HEK293 (cell line): ENCODE results near the gene EEF2K.

Experiments used
- BCL6B ChIP-seq: fragments of 450-650 bp; formaldehyde crosslinking; IDR thresholded peaks from 2 replicates; pipeline ENCODE4 v1.5.1; 2017; ENCODE audit warnings: missing biosample characterization, missing genetic modification characterization
- GLIS1 ChIP-seq: fragments of 450-650 bp; formaldehyde crosslinking; IDR thresholded peaks from 2 replicates; pipeline ENCODE4 v1.5.1; 2016; ENCODE audit warnings: missing biosample characterization, missing genetic modification characterization
- GLIS2 ChIP-seq: fragments of 450-650 bp; formaldehyde crosslinking; IDR thresholded peaks from 2 replicates; pipeline ENCODE4 v1.5.1; 2016; ENCODE audit warnings: missing biosample characterization, missing genetic modification characterization
- KLF10 ChIP-seq: fragments of 450-650 bp; IDR thresholded peaks from 2 replicates; pipeline ENCODE4 v1.5.1; 2018; ENCODE audit warnings: missing biosample characterization, mild to moderate bottlenecking, missing genetic modification characterization
- KLF17 ChIP-seq: fragments of 450-650 bp; formaldehyde crosslinking; IDR thresholded peaks from 2 replicates; pipeline ENCODE4 v1.5.1; 2016; ENCODE audit warnings: missing biosample characterization, missing genetic modification characterization
- KLF8 ChIP-seq: fragments of 450-650 bp; formaldehyde crosslinking; IDR thresholded peaks from 2 replicates; pipeline ENCODE4 v1.5.1; 2016; ENCODE audit warnings: missing biosample characterization, missing genetic modification characterization
- MYNN ChIP-seq: fragments of 450-650 bp; formaldehyde crosslinking; IDR thresholded peaks from 2 replicates; pipeline ENCODE4 v1.5.1; 2016; ENCODE audit warnings: missing biosample characterization, missing genetic modification characterization, borderline replicate concordance
- OSR2 ChIP-seq: fragments of 450-650 bp; formaldehyde crosslinking; IDR thresholded peaks from 2 replicates; pipeline ENCODE4 v1.5.1; 2016; ENCODE audit warnings: missing biosample characterization, missing genetic modification characterization
- SP2 ChIP-seq: fragments of 450-650 bp; formaldehyde crosslinking; IDR thresholded peaks from 2 replicates; pipeline ENCODE4 v1.5.1; 2016; ENCODE audit warnings: missing biosample characterization, missing genetic modification characterization
- SP7 ChIP-seq: fragments of 450-650 bp; formaldehyde crosslinking; IDR thresholded peaks from 2 replicates; pipeline ENCODE4 v1.5.1; 2016; ENCODE audit warnings: missing biosample characterization, missing genetic modification characterization
- YY2 ChIP-seq: fragments of 450-650 bp; formaldehyde crosslinking; IDR thresholded peaks from 2 replicates; pipeline ENCODE4 v1.5.1; 2016; ENCODE audit warnings: missing biosample characterization, missing genetic modification characterization
- ZBTB7A ChIP-seq: fragments of 450-650 bp; formaldehyde crosslinking; IDR thresholded peaks from 2 replicates; pipeline ENCODE4 v1.5.1; 2016; ENCODE audit warnings: low read depth, missing biosample characterization, missing genetic modification characterization
- ZNF10 ChIP-seq: fragments of 450-650 bp; formaldehyde crosslinking; IDR thresholded peaks from 2 replicates; pipeline ENCODE4 v1.5.1; 2017; ENCODE audit warnings: missing biosample characterization, missing genetic modification characterization
- ZNF132 ChIP-seq: fragments of 450-650 bp; formaldehyde crosslinking; IDR thresholded peaks from 2 replicates; pipeline ENCODE4 v1.5.1; 2017; ENCODE audit warnings: missing biosample characterization, missing genetic modification characterization, borderline replicate concordance
- ZNF169 ChIP-seq: fragments of 450-650 bp; formaldehyde crosslinking; IDR thresholded peaks from 2 replicates; pipeline ENCODE4 v1.5.1; 2016; ENCODE audit warnings: missing biosample characterization, missing genetic modification characterization
- ZNF184 ChIP-seq: fragments of 450-650 bp; IDR thresholded peaks from 2 replicates; pipeline ENCODE4 v1.5.1; 2018; ENCODE audit warnings: missing biosample characterization, mild to moderate bottlenecking, missing genetic modification characterization
- ZNF2 ChIP-seq: fragments of 450-650 bp; formaldehyde crosslinking; IDR thresholded peaks from 2 replicates; pipeline ENCODE4 v1.5.1; 2016; ENCODE audit warnings: missing biosample characterization, missing genetic modification characterization
- ZNF248 ChIP-seq: fragments of 450-650 bp; formaldehyde crosslinking; IDR thresholded peaks from 2 replicates; pipeline ENCODE4 v1.5.1; 2017; ENCODE audit warnings: missing biosample characterization, missing genetic modification characterization
- ZNF341 ChIP-seq: fragments of 450-650 bp; formaldehyde crosslinking; IDR thresholded peaks from 2 replicates; pipeline ENCODE4; 2016; ENCODE audit warnings: low read depth, missing biosample characterization, missing genetic modification characterization
- ZNF391 ChIP-seq: fragments of 450-650 bp; formaldehyde crosslinking; IDR thresholded peaks from 2 replicates; pipeline ENCODE4 v1.5.1; 2016; ENCODE audit warnings: low read depth, missing biosample characterization, missing genetic modification characterization, borderline replicate concordance
- ZNF398 ChIP-seq: fragments of 450-650 bp; formaldehyde crosslinking; IDR thresholded peaks from 2 replicates; pipeline ENCODE4 v1.5.1; 2017; ENCODE audit warnings: missing biosample characterization, missing genetic modification characterization
- ZNF473 ChIP-seq: fragments of 450-650 bp; formaldehyde crosslinking; IDR thresholded peaks from 2 replicates; pipeline ENCODE4 v1.5.1; 2017; ENCODE audit warnings: missing biosample characterization, missing genetic modification characterization
- ZNF501 ChIP-seq: fragments of 450-650 bp; formaldehyde crosslinking; IDR thresholded peaks from 2 replicates; pipeline ENCODE4 v1.5.1; 2016; ENCODE audit warnings: missing biosample characterization, missing genetic modification characterization
- ZNF544 ChIP-seq: fragments of 450-650 bp; formaldehyde crosslinking; IDR thresholded peaks from 2 replicates; pipeline ENCODE4 v1.5.0; 2017; ENCODE audit warnings: missing biosample characterization, missing genetic modification characterization
- ZNF560 ChIP-seq: fragments of 450-650 bp; formaldehyde crosslinking; IDR thresholded peaks from 2 replicates; pipeline ENCODE4 v1.5.1; 2017; ENCODE audit warnings: missing biosample characterization, missing genetic modification characterization, borderline replicate concordance
- ZNF600 ChIP-seq: fragments of 450-650 bp; formaldehyde crosslinking; IDR thresholded peaks from 2 replicates; pipeline ENCODE4 v1.5.1; 2016; ENCODE audit warnings: missing biosample characterization, missing genetic modification characterization
- ZNF621 ChIP-seq: fragments of 450-650 bp; formaldehyde crosslinking; IDR thresholded peaks from 2 replicates; pipeline ENCODE4 v1.5.1; 2017; ENCODE audit warnings: missing biosample characterization, missing genetic modification characterization
- ZNF623 ChIP-seq: fragments of 450-650 bp; formaldehyde crosslinking; IDR thresholded peaks from 2 replicates; pipeline ENCODE4 v1.5.1; 2016; ENCODE audit warnings: missing biosample characterization, missing genetic modification characterization
- ZNF645 ChIP-seq: fragments of 450-650 bp; formaldehyde crosslinking; IDR thresholded peaks from 2 replicates; pipeline ENCODE4; 2016; ENCODE audit warnings: missing biosample characterization, missing genetic modification characterization
- ZNF654 ChIP-seq: fragments of 450-650 bp; formaldehyde crosslinking; IDR thresholded peaks from 2 replicates; pipeline ENCODE4 v1.5.1; 2016; ENCODE audit warnings: low read depth, missing biosample characterization, missing genetic modification characterization
- ZNF660 ChIP-seq: fragments of 450-650 bp; IDR thresholded peaks from 2 replicates; pipeline ENCODE4 v1.5.1; 2018; ENCODE audit warnings: missing biosample characterization, mild to moderate bottlenecking, missing genetic modification characterization
- ZNF692 ChIP-seq: fragments of 450-650 bp; formaldehyde crosslinking; IDR thresholded peaks from 2 replicates; pipeline ENCODE4 v1.5.1; 2016; ENCODE audit warnings: missing biosample characterization, missing genetic modification characterization
- ZNF785 ChIP-seq: fragments of 450-650 bp; formaldehyde crosslinking; IDR thresholded peaks from 2 replicates; pipeline ENCODE4 v1.5.1; 2016; ENCODE audit warnings: missing biosample characterization, missing genetic modification characterization
- ZNF792 ChIP-seq: fragments of 450-650 bp; formaldehyde crosslinking; IDR thresholded peaks from 2 replicates; pipeline ENCODE4 v1.5.1; 2016; ENCODE audit warnings: missing biosample characterization, missing genetic modification characterization
- ZNF837 ChIP-seq: fragments of 450-650 bp; formaldehyde crosslinking; IDR thresholded peaks from 2 replicates; pipeline ENCODE4 v1.5.1; 2016; ENCODE audit warnings: missing biosample characterization, missing genetic modification characterization
- ZSCAN30 ChIP-seq: fragments of 450-650 bp; IDR thresholded peaks from 2 replicates; pipeline ENCODE4 v1.5.1; 2018; ENCODE audit warnings: missing biosample characterization, mild to moderate bottlenecking, missing genetic modification characterization, moderate library complexity

EEF2K gene

GRCh38 chr16:22190081-22190775, 15.8 kb upstream of the EEF2K start (continued):
- TF ChIP-seq KLF10 (tag by site-specific recombination), result peak; percentile 99
- TF ChIP-seq ZNF169, result 0 out of 2 replicates have a peak, but pooled peaks have one; percentile 37
- peak; percentile 71; the same call in 1 of the 2 replicates for TF ChIP-seq ZNF785 (tag by site-specific recombination)
- peak; percentile 69; the same call in 1 of the 2 replicates for TF ChIP-seq ZNF600
- peak; percentile 65 for TF ChIP-seq SP2 (tag by site-specific recombination)
- no peak for TF ChIP-seq ZNF621 (tag by site-specific recombination)
- TF ChIP-seq ZNF645 (tag by site-specific recombination), result no peak
- no peak for TF ChIP-seq ZNF837
- no peak; the same call in 1 of the 2 replicates for TF ChIP-seq ZNF341 (tag by site-specific recombination)
- TF ChIP-seq ZNF560 (tag by site-specific recombination), result no peak
- TF ChIP-seq BCL6B (tag by site-specific recombination), result no peak
- no peak for TF ChIP-seq GLIS2 (tag by site-specific recombination)
- no peak for TF ChIP-seq OSR2 (tag by site-specific recombination)
- no peak for TF ChIP-seq ZSCAN30 (tag by site-specific recombination)
- no peak for TF ChIP-seq ZNF654
- TF ChIP-seq ZNF10 (tag by site-specific recombination), result peak; percentile 39
- 0 out of 2 replicates have a peak, but pooled peaks have one; percentile 27 for TF ChIP-seq ZNF501 (tag by site-specific recombination)
- no peak for TF ChIP-seq ZNF473 (tag by site-specific recombination)
- TF ChIP-seq KLF8 (tag by site-specific recombination), result peak; percentile 94
- peak; percentile 10; the same call in 1 of the 2 replicates for TF ChIP-seq ZNF660 (tag by site-specific recombination)
- TF ChIP-seq ZNF184 (tag by site-specific recombination), result no peak
- 0 out of 2 replicates have a peak, but pooled peaks have one; percentile 76 for TF ChIP-seq SP7
- TF ChIP-seq ZNF544 (tag by site-specific recombination), result no peak
- TF ChIP-seq ZNF792 (tag by site-specific recombination), result 0 out of 2 replicates have a peak, but pooled peaks have one; percentile 53
- TF ChIP-seq MYNN (tag by site-specific recombination), result no peak
- TF ChIP-seq ZNF248 (tag by site-specific recombination), result no peak
- TF ChIP-seq GLIS1 (tag by site-specific recombination), result 0 out of 2 replicates have a peak, but pooled peaks have one; percentile 11
- TF ChIP-seq ZNF398, result peak; percentile 33
- TF ChIP-seq YY2 (tag by site-specific recombination), result 0 out of 2 replicates have a peak, but pooled peaks have one; percentile 39
- no peak for TF ChIP-seq ZNF391 (tag by site-specific recombination)
- 0 out of 2 replicates have a peak, but pooled peaks have one; percentile 58 for TF ChIP-seq ZNF2 (tag by site-specific recombination)
- TF ChIP-seq ZNF623 (tag by site-specific recombination), result no peak
- no peak for TF ChIP-seq ZNF132 (tag by site-specific recombination)
- no peak for TF ChIP-seq ZBTB7A (tag by site-specific recombination)
- peak; percentile 69 for TF ChIP-seq ZNF692 (tag by site-specific recombination)
- peak; percentile 98 for TF ChIP-seq KLF17 (tag by site-specific recombination)
